Measurements from ENCODE around the gene CACNA1H.

The CACNA1H gene

DNA sequence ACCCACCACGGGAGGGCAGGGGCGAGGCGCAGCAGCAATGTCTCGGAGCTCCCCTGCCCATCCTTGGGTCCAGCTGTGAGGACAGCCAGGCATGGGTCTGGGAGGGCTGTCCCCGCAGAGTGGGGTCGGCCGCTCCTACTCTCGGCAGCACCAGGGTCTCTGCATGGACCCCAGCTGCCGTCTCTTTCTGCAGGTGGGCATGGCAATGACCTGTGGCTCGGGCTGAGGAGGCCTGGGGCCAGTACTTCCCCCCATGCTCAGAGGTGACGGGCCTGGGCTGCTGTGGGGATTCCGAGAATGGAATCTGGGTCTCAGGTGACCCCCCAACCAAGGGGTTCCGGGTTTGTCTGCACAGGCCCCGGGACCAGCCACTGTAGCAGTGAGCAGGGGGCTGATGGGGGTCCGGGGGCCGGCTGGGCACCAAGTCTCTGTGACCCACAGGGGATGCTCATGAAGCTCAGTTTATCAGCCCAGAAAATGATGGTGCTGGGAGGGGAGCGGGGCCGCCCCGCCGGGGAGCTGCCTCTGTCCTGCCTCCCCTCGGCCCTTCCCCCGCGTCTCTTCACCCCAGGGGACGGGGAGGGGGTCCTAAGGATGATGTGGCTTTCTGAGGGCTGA is 23.5 kb downstream of the CACNA1H start:
- no peaks in the 10 kb centered on the region for H3K36me3 ChIP-seq (ENCODE audit: control insufficient read depth, insufficient read depth, low read length)
- no peak overlapping the region for H3K4me3 ChIP-seq (replicated peaks; ENCODE audit: low read depth, low read length)
- TF ChIP-seq, protein P1, sequence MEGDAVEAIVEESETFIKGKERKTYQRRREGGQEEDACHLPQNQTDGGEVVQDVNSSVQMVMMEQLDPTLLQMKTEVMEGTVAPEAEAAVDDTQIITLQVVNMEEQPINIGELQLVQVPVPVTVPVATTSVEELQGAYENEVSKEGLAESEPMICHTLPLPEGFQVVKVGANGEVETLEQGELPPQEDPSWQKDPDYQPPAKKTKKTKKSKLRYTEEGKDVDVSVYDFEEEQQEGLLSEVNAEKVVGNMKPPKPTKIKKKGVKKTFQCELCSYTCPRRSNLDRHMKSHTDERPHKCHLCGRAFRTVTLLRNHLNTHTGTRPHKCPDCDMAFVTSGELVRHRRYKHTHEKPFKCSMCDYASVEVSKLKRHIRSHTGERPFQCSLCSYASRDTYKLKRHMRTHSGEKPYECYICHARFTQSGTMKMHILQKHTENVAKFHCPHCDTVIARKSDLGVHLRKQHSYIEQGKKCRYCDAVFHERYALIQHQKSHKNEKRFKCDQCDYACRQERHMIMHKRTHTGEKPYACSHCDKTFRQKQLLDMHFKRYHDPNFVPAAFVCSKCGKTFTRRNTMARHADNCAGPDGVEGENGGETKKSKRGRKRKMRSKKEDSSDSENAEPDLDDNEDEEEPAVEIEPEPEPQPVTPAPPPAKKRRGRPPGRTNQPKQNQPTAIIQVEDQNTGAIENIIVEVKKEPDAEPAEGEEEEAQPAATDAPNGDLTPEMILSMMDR (IDR thresholded peaks at IDR 0.05; ENCODE audit: insufficient read depth, low read length, poor library complexity, severe bottlenecking): no peak
- DNase-seq (ENCODE audit: extremely low read depth, insufficient read length): no peak
- no peaks in the 10 kb centered on the region for H3K27me3 ChIP-seq (replicated peaks; ENCODE audit: control insufficient read depth, insufficient read depth, low read length)

- TF ChIP-seq, protein P1 (IDR thresholded peaks at IDR 0.05; ENCODE audit: insufficient read depth, low read length, poor library complexity, severe bottlenecking): no peak
- no peak overlapping the region for H3K4me3 ChIP-seq (replicated peaks; ENCODE audit: low read depth, low read length)
- DNase-seq (ENCODE audit: extremely low read depth, insufficient read length): no peak
- H3K36me3 ChIP-seq (ENCODE audit: control insufficient read depth, insufficient read depth, low read length): no peaks in the 10 kb centered on the region
- H3K27me3 ChIP-seq (replicated peaks; ENCODE audit: control insufficient read depth, insufficient read depth, low read length): no peaks in the 10 kb centered on the region
Measured at GRCh38 chr16:1177053-1177452, 24.1 kb downstream of the CACNA1H start.

DNA sequence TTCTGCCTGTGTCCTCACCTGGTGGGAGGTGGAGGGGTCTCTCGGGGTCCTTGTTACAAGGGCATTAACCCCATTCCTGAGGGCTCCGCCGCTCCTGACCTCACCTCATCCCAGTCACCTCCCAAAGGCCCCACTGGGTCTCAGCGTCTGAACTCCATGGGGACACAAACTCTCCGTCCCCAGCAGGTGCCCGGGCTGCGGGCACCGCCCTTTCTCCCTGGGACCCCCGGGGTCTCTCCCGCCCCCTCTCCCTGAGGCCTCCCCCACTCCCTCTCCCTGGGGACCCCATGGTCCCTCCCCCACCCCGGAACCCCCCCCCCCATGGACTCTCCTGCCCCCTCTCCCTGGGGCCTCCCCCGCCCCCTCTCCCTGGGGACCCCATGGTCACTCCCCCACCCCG is 24.8 kb downstream of the CACNA1H start:
- H3K4me3 ChIP-seq (replicated peaks; ENCODE audit: low read depth, low read length): no peak overlapping the region
- TF ChIP-seq, protein P1 (IDR thresholded peaks at IDR 0.05; ENCODE audit: insufficient read depth, low read length, poor library complexity, severe bottlenecking): no peak
- no peaks in the 10 kb centered on the region for H3K27me3 ChIP-seq (replicated peaks; ENCODE audit: control insufficient read depth, insufficient read depth, low read length)
- H3K36me3 ChIP-seq (ENCODE audit: control insufficient read depth, insufficient read depth, low read length): no peaks in the 10 kb centered on the region
- no peak for DNase-seq (ENCODE audit: extremely low read depth, insufficient read length)

DNA sequence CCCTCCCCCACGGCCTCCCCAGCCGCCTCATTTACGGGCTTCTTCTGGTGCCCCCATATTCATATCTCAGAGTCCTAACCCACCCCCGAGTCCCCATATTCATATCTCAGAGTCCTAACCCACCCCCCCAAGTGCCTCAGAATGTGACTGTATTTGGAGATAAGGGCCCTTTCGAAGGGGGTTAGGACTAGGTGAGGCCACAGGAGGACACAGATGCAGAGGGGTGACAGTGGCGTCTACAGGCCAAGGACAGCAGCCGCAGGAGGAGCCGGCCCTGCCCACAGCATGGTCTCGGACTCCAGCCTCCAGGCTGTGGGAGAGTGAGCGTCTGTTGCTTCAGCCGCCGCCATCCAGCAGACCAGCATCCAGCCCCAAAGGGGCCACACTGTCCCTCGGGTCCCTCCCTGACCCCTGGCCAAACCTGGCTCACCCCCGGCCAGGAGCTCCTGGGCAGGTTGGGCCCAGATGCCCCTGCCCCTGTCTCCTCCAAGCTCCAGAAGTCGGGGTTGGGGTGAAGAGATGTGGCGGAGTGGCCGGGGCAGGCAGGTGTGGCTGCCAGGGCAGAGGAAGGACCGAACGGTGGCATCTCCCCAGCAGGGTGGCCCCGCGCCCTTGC is 25.5 kb downstream of the CACNA1H start:
- Histone ChIP-seq H3K4me3 (replicated peaks; ENCODE audit: low read depth, low read length) (no peak overlapping the region), H3K27me3 (replicated peaks; ENCODE audit: control insufficient read depth, insufficient read depth, low read length) (no peaks in the 10 kb centered on the region), H3K36me3 (ENCODE audit: control insufficient read depth, insufficient read depth, low read length) (no peaks in the 10 kb centered on the region)
- TF ChIP-seq, protein P1 (IDR thresholded peaks at IDR 0.05; ENCODE audit: insufficient read depth, low read length, poor library complexity, severe bottlenecking): no peak
- no peak for DNase-seq (ENCODE audit: extremely low read depth, insufficient read length)

DNA sequence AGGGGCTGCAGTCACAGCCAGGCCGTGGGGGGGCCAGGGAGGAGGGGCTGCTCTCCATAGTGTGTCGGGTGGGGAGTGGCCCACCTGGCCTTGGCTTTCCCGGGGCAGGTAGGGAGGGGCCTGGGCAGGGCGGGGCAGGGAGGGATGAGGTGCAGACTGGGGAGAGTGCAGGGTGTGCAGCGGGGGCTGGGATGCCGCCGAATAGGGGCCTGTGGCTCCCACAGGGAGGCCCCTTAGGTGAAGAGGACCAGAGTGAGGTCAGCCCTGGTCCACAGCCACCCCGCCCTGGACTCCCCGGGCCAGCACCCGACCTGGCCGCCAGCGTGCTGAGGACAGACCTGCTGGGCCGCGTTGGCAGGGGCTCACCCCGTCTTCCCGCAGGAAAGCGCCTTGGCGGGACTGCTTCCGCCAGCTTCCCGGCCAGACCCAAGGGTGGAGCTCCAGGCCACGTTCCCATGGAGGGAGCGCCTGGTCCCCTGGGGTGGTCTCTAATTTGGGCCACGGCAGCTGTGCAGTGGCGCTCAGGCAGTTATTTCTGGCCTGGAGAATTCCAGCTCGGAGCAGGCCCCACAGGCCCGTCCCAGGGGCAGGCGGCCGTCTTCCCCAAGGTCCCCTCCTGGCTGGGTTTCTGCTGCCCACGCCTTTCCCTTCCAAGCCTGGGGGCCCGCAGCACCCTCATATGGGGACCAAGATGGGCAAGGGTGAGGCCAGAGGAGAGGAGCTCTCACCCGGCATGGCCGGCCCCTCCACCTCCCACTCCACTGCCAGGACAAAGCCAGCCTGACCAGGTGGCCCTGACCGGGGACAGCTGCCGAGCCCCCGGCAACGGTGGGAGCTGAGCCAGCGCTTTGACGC is 27.9 kb downstream of the CACNA1H start:
- no peaks in the 10 kb centered on the region for H3K27me3 ChIP-seq (replicated peaks; ENCODE audit: control insufficient read depth, insufficient read depth, low read length)
- H3K4me3 ChIP-seq (replicated peaks; ENCODE audit: low read depth, low read length): no peak overlapping the region
- TF ChIP-seq, protein P1 (IDR thresholded peaks at IDR 0.05; ENCODE audit: insufficient read depth, low read length, poor library complexity, severe bottlenecking): no peak
- DNase-seq (ENCODE audit: extremely low read depth, insufficient read length): no peak
- H3K36me3 ChIP-seq (ENCODE audit: control insufficient read depth, insufficient read depth, low read length): no peaks in the 10 kb centered on the region

Data from GM06990 (cell line).